Astrocyte (in vitro differentiated cells and primary cell): Measurements from ENCODE around the gene CNTNAP1. TPM values are rescaled to one million over a fixed set of nuclear protein-coding genes. Genes with fewer than 3 reads are reported as not detected.

ENCODE experiments used
- DNase-seq: peaks from one replicate; pipeline ENCODE4 v3.0.0-alpha.2; 2010; ENCODE audit warnings: low read depth
- FAIRE-seq: peaks from 2 replicates; lab custom pipeline; 2011; peaks lifted over from hg19 to GRCh38; lab: Jason Lieb, UNC
- H2AFZ ChIP-seq: 2 replicates; pipeline ENCODE4 v1.6.0; 2012; ENCODE audit warnings: low read depth, low read length, inconsistent platforms
- H3K27ac ChIP-seq: 2 replicates; pipeline ENCODE4 v1.5.1; 2011; ENCODE audit warnings: low read depth, low read length, inconsistent platforms
- H3K27me3 ChIP-seq: 2 replicates; pipeline ENCODE4 v1.6.0; 2011; ENCODE audit warnings: low read length, inconsistent platforms; ENCODE audit not compliant: insufficient read depth
- H3K36me3 ChIP-seq: 2 replicates; pipeline ENCODE4 v1.5.1; 2011; ENCODE audit warnings: low read length, inconsistent platforms; ENCODE audit not compliant: insufficient read depth
- H3K4me1 ChIP-seq: 2 replicates; pipeline ENCODE4 v1.5.1; 2011; ENCODE audit warnings: low read length, inconsistent platforms; ENCODE audit not compliant: insufficient read depth
- H3K4me2 ChIP-seq: 2 replicates; pipeline ENCODE4 v1.6.0; 2012; ENCODE audit warnings: low read length, inconsistent platforms
- H3K4me3 ChIP-seq: 2 replicates; pipeline ENCODE4 v1.5.1; 2011; ENCODE audit warnings: low read depth, mild to moderate bottlenecking, low read length, inconsistent platforms; ENCODE audit not compliant: insufficient read depth
- H3K79me2 ChIP-seq: 2 replicates; pipeline ENCODE4 v1.6.0; 2012; ENCODE audit warnings: mild to moderate bottlenecking, low read length, inconsistent platforms; ENCODE audit not compliant: insufficient read depth
- H3K9ac ChIP-seq: 2 replicates; pipeline ENCODE4 v1.6.0; 2012; ENCODE audit warnings: mild to moderate bottlenecking, low read length, inconsistent platforms
- H3K9me3 ChIP-seq: 2 replicates; pipeline ENCODE4 v1.5.1; 2012; ENCODE audit warnings: low read depth, mild to moderate bottlenecking, low read length, inconsistent platforms; ENCODE audit not compliant: insufficient read depth
- H4K20me1 ChIP-seq: 2 replicates; pipeline ENCODE4 v1.6.0; 2012; ENCODE audit warnings: low read length, inconsistent platforms; ENCODE audit not compliant: insufficient read depth
- H3K27ac Mint-ChIP-seq: one replicate; pipeline ENCODE4 v1.8.0; 2021; ENCODE audit warnings: mild to moderate bottlenecking, mixed read lengths; ENCODE audit not compliant: unreplicated experiment
- H3K27me3 Mint-ChIP-seq: one replicate; pipeline ENCODE4 v1.8.0; 2021; ENCODE audit warnings: low read depth, mixed read lengths; ENCODE audit not compliant: unreplicated experiment
- H3K36me3 Mint-ChIP-seq: one replicate; pipeline ENCODE4 v1.8.0; 2021; ENCODE audit warnings: low read depth, mixed read lengths; ENCODE audit not compliant: unreplicated experiment
- H3K4me1 Mint-ChIP-seq: one replicate; pipeline ENCODE4 v1.8.0; 2021; ENCODE audit warnings: low read depth, mixed read lengths; ENCODE audit not compliant: unreplicated experiment
- H3K4me3 Mint-ChIP-seq: one replicate; pipeline ENCODE4 v1.8.0; 2021; ENCODE audit warnings: mild to moderate bottlenecking, moderate library complexity, mixed read lengths; ENCODE audit not compliant: unreplicated experiment
- H3K9me3 Mint-ChIP-seq: one replicate; pipeline ENCODE4 v1.8.0; 2021; ENCODE audit warnings: mild to moderate bottlenecking, mixed read lengths; ENCODE audit not compliant: unreplicated experiment
- CTCF ChIP-seq: IDR thresholded peaks from 2 replicates; pipeline ENCODE4 v1.5.1; 2011; ENCODE audit warnings: low read depth, mild to moderate bottlenecking, inconsistent platforms, low read length, moderate library complexity; ENCODE audit not compliant: insufficient read depth
- EZH2 ChIP-seq: IDR thresholded peaks from 2 replicates; pipeline ENCODE4 v1.6.1; 2012; ENCODE audit warnings: mild to moderate bottlenecking, low read length, inconsistent platforms; ENCODE audit not compliant: insufficient read depth
- total RNA-seq: library from RNA; stranded (reverse); gene quantifications from 2 replicates; pipeline ENCODE4 v1.2.1, GENCODE V29; 2021

Gene CNTNAP1
- total RNA-seq, 1 donor from 2014 or later: 16.4 TPM

- Histone ChIP-seq H3K36me3 (peaks cover 22% of the 10 kb centered on the region), H3K9me3 (no peaks in the 10 kb centered on the region), H3K27me3 (no peaks in the 10 kb centered on the region), H3K9ac (no peak overlapping the region), H3K27ac (no peak overlapping the region), H3K4me3 (no peak overlapping the region), H3K4me2 (no peak overlapping the region), H2AFZ (no peak overlapping the region), H4K20me1 (no peaks in the 10 kb centered on the region), H3K79me2 (no peaks in the 10 kb centered on the region), H3K4me1 (no peaks in the 10 kb centered on the region)
- no peak for FAIRE-seq
- Mint-ChIP-seq H3K9me3 (no peaks in the 10 kb centered on the region), H3K4me3 (no peak overlapping the region), H3K36me3 (peaks cover 38% of the 10 kb centered on the region), H3K4me1 (no peaks in the 10 kb centered on the region), H3K27me3 (no peaks in the 10 kb centered on the region), H3K27ac (no peak overlapping the region)
- no peak for TF ChIP-seq EZH2
- no peak for TF ChIP-seq CTCF
- no peak for DNase-seq
Observed at GRCh38 chr17:42708588-42708987, 26.3 kb downstream of the CNTNAP1 start.

GRCh38 chr17:42709561-42709960 lies 27.2 kb downstream of the CNTNAP1 start:
- Mint-ChIP-seq H3K9me3 (no peaks in the 10 kb centered on the region), H3K27ac (no peak overlapping the region), H3K36me3 (peaks cover 31% of the 10 kb centered on the region), H3K4me3 (no peak overlapping the region), H3K4me1 (no peaks in the 10 kb centered on the region), H3K27me3 (no peaks in the 10 kb centered on the region)
- H3K4me1 ChIP-seq: no peaks in the 10 kb centered on the region
- no peaks in the 10 kb centered on the region for H3K9me3 ChIP-seq
- DNase-seq (no peak), FAIRE-seq (no peak)
- no peak overlapping the region for H3K9ac ChIP-seq
- H3K27me3 ChIP-seq: no peaks in the 10 kb centered on the region
- H3K4me3 ChIP-seq: no peak overlapping the region
- H4K20me1 ChIP-seq: no peaks in the 10 kb centered on the region
- H3K27ac ChIP-seq: no peak overlapping the region
- H3K79me2 ChIP-seq: no peaks in the 10 kb centered on the region
- no peak overlapping the region for H2AFZ ChIP-seq
- TF ChIP-seq CTCF: no peak
- TF ChIP-seq EZH2: no peak
- peaks cover 21% of the 10 kb centered on the region for H3K36me3 ChIP-seq
- H3K4me2 ChIP-seq: no peak overlapping the region

- H3K36me3 Mint-ChIP-seq: peaks cover 11% of the 10 kb centered on the region
- FAIRE-seq (peak; percentile 89), DNase-seq (peak; percentile 37)
- Histone ChIP-seq H3K4me2 (no peak overlapping the region), H3K4me1 (no peaks in the 10 kb centered on the region), H3K79me2 (no peaks in the 10 kb centered on the region), H3K9me3 (no peaks in the 10 kb centered on the region), H4K20me1 (no peaks in the 10 kb centered on the region), H3K36me3 (peaks cover 43% of the 10 kb centered on the region), H3K4me3 (no peak overlapping the region), H3K27ac (no peak overlapping the region), H3K9ac (no peak overlapping the region), H2AFZ (no peak overlapping the region), H3K27me3 (no peaks in the 10 kb centered on the region)
- TF ChIP-seq EZH2 (no peak), CTCF (peak; percentile 74)
- no peak overlapping the region for H3K27ac Mint-ChIP-seq
- H3K27me3 Mint-ChIP-seq: no peaks in the 10 kb centered on the region
- no peaks in the 10 kb centered on the region for H3K4me1 Mint-ChIP-seq
- no peaks in the 10 kb centered on the region for H3K9me3 Mint-ChIP-seq
- no peak overlapping the region for H3K4me3 Mint-ChIP-seq
Observed at GRCh38 chr17:42720996-42721583, 38.8 kb downstream of the CNTNAP1 start.
